LoVo (cell line): ENCODE data around the gene ZPBP2.

ENCODE experiments used
- DNase-seq: peaks from one replicate; pipeline ENCODE4 v3.0.0-alpha.2; 2016; ENCODE audit warnings: low spot score

Gene ZPBP2

GRCh38 chr17:39913989-39914388, 46.0 kb downstream of the ZPBP2 start:
- no peak for DNase-seq

DNA sequence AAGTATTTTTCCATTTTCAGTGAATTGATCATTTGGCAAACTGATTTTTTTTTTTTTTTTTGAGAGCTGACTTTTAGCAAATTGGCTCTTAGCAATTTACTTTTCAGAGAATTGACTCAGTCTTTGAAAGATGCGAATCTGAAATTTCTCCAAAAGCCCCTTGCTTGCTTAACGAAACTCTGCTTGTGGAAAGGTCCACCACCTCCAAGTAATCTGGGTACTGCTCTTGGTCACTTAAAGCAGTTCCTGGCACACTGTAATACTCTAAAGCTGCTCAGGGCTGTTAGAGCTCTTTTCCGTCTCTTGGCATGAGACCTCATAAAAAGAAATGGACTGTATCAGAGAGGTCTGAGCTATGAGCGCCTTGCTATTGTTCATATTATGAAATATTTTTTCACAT, 47.6 kb downstream of the ZPBP2 start:
- DNase-seq = no peak

DNA sequence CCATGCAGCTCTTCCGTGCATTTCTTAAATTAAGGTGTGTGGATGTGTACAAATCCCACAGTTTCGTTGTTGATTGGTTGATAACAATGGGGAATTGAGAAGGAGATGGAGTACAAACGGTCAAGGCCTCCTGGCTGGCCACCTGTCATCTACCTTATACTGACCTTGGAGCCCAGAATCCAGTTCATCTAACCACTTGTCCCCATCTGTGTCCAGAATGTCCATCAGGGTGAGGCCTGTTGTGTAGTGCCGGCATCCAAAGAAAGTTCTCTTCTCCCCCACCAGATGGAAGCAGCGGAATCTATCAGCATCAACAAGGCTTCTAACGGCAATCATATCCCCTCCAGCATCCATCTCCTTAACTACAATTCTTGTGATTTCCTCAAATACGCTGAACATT, 48.9 kb downstream of the ZPBP2 start:
- no peak for DNase-seq

DNA sequence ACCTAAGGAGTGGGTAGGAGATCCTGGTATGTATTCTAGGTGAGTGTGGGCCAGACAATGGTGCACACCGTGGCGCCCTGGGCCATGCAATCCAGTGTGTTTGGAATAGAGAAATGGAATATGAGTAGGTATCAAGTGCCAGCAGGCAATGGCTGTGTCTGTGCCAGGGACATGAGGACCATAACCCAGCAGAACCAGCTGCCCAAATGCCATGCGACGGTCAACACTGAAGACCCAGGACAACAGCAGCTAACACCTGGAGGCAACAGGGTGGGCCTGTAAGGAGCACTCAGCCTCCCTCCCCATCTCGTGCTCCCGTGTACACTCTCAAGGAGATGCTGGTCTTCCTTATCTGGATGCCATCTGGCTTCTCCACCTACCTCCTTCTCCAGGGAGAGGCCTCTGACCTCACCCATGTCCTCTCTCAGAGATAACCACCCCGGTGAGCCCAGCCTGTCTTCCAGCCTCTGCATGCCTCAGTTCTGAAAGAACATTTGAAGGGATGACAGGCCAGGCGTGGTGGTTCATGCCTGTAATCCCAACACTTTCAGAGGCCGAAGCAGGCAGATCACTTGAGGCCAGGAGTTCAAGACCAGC, 51.2 kb downstream of the ZPBP2 start:
- no peak for DNase-seq

GRCh38 chr17:39920218-39921210, 52.5 kb downstream of the ZPBP2 start:
- no peak for DNase-seq

GRCh38 chr17:39921323-39921722, 53.3 kb downstream of the ZPBP2 start:
- no peak for DNase-seq

DNA sequence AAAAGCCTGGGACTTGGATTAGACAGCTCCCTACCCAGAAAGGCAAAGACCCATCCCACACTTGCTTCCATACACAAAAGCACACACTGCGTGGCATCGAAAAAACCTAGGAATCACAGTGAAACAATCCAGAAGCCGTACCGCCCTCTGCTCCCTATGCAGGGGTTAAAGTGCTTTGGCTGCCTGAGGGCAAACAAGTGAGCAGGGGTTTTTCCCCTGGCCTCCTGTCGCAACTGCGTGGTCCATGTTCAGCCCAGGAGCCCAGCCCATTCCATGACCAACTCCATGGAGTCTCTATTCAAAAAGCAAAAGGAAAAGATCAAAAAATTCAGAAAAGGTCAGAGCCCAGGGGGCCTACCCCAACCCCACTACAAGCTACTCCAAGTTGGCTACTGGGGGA, 54.0 kb downstream of the ZPBP2 start:
- no peak for DNase-seq

DNA sequence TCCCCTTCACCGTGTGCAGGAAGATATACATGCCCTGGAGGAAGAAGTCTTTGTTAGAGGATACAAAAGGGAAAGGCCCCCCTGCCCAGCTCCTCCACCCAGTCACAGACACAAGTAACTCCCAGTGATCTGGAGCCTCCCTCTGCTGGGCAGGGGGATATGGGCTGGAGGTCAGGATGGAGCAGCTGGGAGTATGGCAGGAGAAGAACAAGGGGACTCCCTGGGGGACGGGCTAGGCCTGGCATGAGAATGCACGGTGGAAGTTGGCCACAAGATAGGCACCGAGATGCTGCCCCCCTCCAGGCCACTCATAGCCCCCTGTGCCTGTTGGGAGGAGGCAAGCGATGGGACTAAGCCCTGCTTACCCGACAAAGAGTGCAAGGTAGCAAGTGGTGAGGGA, 55.2 kb downstream of the ZPBP2 start:
- no peak for DNase-seq

DNA sequence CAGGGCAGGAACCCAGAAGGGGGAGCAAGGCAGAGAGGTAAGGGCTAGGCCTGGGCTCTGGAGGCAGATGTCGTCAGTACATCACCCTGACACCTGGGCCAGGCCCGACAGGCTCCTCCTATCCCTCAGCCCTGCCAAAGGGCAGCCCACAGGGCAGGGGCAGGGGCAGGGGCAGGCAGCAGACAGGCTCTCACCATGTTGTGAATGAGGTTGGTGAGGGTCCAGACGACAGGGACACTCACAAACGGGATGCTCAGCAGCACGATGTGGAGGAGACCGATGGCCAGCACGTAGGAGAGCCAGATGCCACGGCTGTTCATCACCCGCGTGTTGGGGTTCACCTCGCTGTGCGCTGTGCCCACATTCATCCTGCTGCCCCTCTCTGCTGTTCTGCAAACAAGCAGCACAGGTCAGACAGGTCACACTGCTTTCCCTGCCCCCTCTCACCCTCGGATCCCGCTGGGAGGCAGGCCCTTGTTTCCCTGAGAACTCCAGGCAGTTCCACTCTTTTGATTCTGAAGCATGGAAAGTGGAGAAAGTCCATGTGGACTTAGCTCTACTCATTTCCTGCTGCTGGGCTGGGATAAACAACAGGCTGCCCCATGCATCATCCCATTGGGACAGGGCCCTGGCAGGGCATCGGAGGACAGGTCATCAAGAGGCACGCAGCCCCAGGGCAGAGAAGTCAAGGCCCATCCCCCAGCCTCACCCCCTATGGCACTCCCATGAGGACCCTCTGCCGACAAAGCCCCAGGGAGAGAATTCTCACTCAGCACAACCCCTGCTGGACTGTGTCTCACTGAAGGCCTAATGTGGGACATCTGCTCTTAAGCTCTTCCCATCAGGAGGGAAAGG, 56.1 kb downstream of the ZPBP2 start:
- no peak for DNase-seq

DNA sequence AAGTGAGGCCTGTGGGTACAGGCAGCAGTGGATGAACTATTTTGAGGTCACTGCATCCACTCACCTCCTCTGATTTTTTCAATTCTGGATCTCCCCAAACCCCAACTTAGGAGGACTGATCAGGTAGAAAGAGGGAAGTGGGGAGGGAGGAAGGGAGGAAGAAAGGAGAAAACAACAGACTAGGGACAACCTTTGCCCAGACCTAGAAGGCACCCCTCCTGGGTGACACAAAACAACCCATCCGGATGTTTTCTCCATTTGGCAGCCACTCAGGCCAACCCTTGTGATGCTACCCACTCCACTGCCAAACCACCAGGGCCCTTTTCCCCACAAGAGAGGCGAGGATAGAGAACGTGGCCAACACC, 56.7 kb downstream of the ZPBP2 start:
- no peak for DNase-seq

- no peak for DNase-seq
These were observed 57.5 kb downstream of the ZPBP2 start for GRCh38 chr17:39925282-39926134.

GRCh38 chr17:39926135-39926587, 58.2 kb downstream of the ZPBP2 start:
- no peak for DNase-seq

DNA sequence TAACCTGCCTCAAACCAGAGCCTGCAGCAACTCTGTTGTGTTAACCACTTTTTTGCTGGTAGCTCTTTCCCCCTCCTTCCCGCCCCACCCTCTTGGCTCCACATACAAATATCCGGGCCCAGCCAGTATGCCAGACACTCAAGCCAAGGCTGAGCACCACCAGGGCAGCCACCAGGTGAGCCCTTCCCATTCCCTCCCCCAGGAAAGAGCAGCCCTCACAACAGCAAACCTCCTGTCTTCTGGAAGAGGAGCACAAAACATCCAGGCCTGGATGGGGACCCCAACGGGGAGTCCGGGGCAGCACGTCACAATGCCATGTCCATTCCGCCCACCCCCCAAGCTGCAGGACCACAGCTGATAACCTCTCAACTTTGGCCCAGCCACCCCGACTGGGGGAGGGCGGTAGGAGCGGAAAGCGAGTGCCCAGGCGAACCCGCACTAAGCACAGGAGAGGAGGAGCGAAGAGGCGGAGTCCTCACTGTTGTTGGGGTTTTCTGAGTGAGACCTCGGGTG, 58.6 kb downstream of the ZPBP2 start:
- DNase-seq = no peak
